ENCODE data around the gene PODXL. TPM values are rescaled to one million over a fixed set of nuclear protein-coding genes. Genes with fewer than 3 reads are reported as not detected.

PODXL gene
- 100 to 1,000 TPM in 3 of 6 donors, 10 to 100 TPM in 3; 57.0 to 108 (median 96.6) TPM for total RNA-seq

DNA sequence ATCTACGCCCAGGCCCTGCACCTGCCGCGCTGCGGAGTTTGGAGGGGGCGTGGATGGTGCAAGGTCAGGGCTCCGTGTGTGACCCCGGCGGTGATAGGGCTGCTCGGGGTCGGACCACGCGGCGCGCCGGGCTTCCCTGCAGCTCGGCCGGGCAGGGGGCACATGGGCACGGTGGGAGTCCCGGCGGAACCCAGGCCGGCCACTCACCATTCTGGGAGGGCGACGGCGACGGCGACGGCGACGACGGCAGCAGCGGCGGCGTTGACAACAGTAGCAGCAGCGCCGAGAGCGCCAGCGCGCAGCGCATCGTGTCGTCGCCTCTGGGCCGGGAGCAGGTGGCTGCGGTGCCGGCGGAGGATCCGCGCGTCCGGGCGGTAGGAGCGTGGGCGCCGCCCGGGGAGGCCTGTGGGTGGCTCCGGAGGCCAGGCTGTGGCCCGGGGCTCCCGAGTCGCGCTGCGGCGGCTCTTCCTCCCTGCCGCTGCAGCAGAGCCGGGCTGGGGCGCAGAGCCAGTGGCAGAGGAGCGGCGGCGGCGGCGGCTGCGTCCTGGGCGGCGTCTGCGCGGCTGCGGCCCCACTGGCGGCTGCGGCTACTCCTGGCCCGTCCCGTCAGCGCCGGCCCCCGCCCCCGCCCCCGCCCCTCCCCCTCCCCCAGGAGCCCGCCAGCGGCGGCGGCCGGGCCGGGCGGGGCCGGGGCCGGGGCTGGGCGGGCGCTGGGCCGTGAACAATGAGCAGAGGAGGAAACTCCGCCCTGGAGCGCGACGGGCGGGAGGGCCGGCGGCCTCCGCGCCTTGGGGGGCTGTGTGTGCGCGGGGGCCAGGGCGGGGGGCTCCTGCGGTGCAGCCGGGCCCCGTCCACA, at the start of gene PODXL:
Gene PODXL (minus strand): TSS at position 576 of the 856 bp plus-strand sequence. CDS start 269 bp downstream, at position 307.
- no peaks in the 10 kb centered on the region for H3K36me3 ChIP-seq
- DNase-seq (peak; percentile 75 to 95), ATAC-seq (ENCODE audit: low FRiP score in 2 of 2) (peak; percentile 75 to 90)
- WGBS, 2 donors = 0 to 1% methylated on average over 24 to 41 of the region's 112 CpGs
- H3K27me3 ChIP-seq = peaks cover 0 to 6% (median 2%) of the 10 kb centered on the region in 4 donors
- H3K9me3 ChIP-seq = no peaks in the 10 kb centered on the region
- peaks cover 16 to 46% (median 28%) of the 10 kb centered on the region in 4 donors for H3K4me1 ChIP-seq
- H3K27ac ChIP-seq = peak within 1 kb of the TSS; percentile 77 to 92 (median 81)
- H3K4me3 ChIP-seq = peak within 1 kb of the TSS; percentile 59 to 78 (median 72)
- peak in 3 of 4 donors; percentile 49 to 74 (median 55) for TF ChIP-seq POLR2A (IDR thresholded peaks at IDR 0.05)
- no peak for TF ChIP-seq EP300 (IDR thresholded peaks at IDR 0.05)
- TF ChIP-seq, protein P1, sequence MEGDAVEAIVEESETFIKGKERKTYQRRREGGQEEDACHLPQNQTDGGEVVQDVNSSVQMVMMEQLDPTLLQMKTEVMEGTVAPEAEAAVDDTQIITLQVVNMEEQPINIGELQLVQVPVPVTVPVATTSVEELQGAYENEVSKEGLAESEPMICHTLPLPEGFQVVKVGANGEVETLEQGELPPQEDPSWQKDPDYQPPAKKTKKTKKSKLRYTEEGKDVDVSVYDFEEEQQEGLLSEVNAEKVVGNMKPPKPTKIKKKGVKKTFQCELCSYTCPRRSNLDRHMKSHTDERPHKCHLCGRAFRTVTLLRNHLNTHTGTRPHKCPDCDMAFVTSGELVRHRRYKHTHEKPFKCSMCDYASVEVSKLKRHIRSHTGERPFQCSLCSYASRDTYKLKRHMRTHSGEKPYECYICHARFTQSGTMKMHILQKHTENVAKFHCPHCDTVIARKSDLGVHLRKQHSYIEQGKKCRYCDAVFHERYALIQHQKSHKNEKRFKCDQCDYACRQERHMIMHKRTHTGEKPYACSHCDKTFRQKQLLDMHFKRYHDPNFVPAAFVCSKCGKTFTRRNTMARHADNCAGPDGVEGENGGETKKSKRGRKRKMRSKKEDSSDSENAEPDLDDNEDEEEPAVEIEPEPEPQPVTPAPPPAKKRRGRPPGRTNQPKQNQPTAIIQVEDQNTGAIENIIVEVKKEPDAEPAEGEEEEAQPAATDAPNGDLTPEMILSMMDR (IDR thresholded peaks at IDR 0.05) = peak in 1 of 6 experiments; percentile 11
- TF ChIP-seq POLR2AphosphoS5 (IDR thresholded peaks at IDR 0.05) = peak in 1 of 2 donors; percentile 58

DNA sequence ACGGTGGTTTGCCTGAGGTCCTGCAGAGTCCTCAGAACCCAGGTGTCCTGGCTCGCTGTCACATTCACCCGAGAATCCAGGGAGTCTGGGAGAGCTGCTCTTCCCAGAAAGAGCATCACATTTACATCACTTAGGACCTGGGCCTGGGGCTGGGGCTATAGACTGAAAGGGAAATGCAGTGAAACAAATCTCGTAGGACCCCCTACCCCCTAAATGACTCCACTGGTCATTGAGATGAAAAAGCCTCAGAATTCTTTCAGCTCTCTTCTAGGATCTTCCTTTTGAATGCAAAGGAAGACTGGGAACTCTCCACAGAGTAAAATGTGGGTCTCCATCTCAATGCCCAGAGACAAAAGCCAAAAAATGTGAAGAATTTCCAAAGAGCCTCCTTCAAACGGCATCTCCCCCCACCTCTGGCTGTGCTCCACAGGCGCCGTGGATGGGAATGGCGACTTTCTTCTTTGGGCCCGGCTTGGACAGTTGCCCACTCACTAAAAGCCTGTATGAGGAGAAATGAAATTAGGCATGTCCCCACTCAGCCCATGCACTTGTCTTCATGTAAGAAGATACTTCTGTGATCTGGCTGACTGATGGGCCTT, 49.0 kb upstream of the PODXL start:
- Histone ChIP-seq H3K4me3 (no peak overlapping the region), H3K36me3 (no peaks in the 10 kb centered on the region), H3K27me3 (no peaks in the 10 kb centered on the region), H3K4me1 (peaks cover 0 to 6% (median 3%) of the 10 kb centered on the region in 4 donors), H3K9me3 (no peaks in the 10 kb centered on the region), H3K27ac (no peak overlapping the region)
- TF ChIP-seq POLR2AphosphoS5 (IDR thresholded peaks at IDR 0.05) (no peak), POLR2A (IDR thresholded peaks at IDR 0.05) (no peak), EP300 (IDR thresholded peaks at IDR 0.05) (no peak)
- TF ChIP-seq, protein P1 (IDR thresholded peaks at IDR 0.05) = no peak
- WGBS, 2 donors = 55 to 58% methylated on average over 8 to 9 of the region's 9 CpGs
- DNase-seq (no peak), ATAC-seq (ENCODE audit: low FRiP score in 2 of 2) (no peak)

- DNase-seq (no peak), ATAC-seq (ENCODE audit: low FRiP score in 2 of 2) (no peak)
- TF ChIP-seq POLR2AphosphoS5 (IDR thresholded peaks at IDR 0.05) (no peak), EP300 (IDR thresholded peaks at IDR 0.05) (no peak), POLR2A (IDR thresholded peaks at IDR 0.05) (no peak)
- TF ChIP-seq, protein P1 (IDR thresholded peaks at IDR 0.05) = no peak
- Histone ChIP-seq H3K27ac (no peak overlapping the region), H3K9me3 (no peaks in the 10 kb centered on the region), H3K4me1 (peaks cover 0 to 6% (median 3%) of the 10 kb centered on the region in 4 donors), H3K4me3 (no peak overlapping the region), H3K36me3 (no peaks in the 10 kb centered on the region), H3K27me3 (no peaks in the 10 kb centered on the region)
- 62 to 83% methylated on average over 6 to 7 of the region's 7 CpGs for whole genome bisulfite sequencing, 2 donors
These were observed 48.4 kb upstream of the PODXL start for GRCh38 chr7:131604841-131605279.

GRCh38 chr7:131603932-131604331, 47.5 kb upstream of the PODXL start:
- ATAC-seq (ENCODE audit: low FRiP score in 2 of 2) (no peak), DNase-seq (no peak)
- no peaks in the 10 kb centered on the region for H3K27me3 ChIP-seq
- WGBS, 2 donors = 95 to 100% methylated on average over 2 of the region's 2 CpGs
- H3K36me3 ChIP-seq = no peaks in the 10 kb centered on the region
- peaks cover 0 to 6% (median 3%) of the 10 kb centered on the region in 4 donors for H3K4me1 ChIP-seq
- H3K9me3 ChIP-seq = no peaks in the 10 kb centered on the region
- no peak overlapping the region for H3K27ac ChIP-seq
- TF ChIP-seq POLR2AphosphoS5 (IDR thresholded peaks at IDR 0.05) = no peak
- TF ChIP-seq POLR2A (IDR thresholded peaks at IDR 0.05) = no peak
- no peak for TF ChIP-seq EP300 (IDR thresholded peaks at IDR 0.05)
- TF ChIP-seq, protein P1 (IDR thresholded peaks at IDR 0.05) = no peak
- no peak overlapping the region for H3K4me3 ChIP-seq

Data from upper lobe of left lung (tissue), 6 donors.